GM19455 (cell line): ENCODE data around the gene PLCE1.

Experiments
- ATAC-seq: cut with Tn5 transposase; IDR thresholded peaks from one replicate; pipeline ENCODE4 v1.9.1; 2021; ENCODE audit not compliant: unreplicated experiment

The PLCE1 gene

GRCh38 chr10:94016727-94017714 lies 23.3 kb downstream of the PLCE1 start:
- ATAC-seq, result no peak

DNA sequence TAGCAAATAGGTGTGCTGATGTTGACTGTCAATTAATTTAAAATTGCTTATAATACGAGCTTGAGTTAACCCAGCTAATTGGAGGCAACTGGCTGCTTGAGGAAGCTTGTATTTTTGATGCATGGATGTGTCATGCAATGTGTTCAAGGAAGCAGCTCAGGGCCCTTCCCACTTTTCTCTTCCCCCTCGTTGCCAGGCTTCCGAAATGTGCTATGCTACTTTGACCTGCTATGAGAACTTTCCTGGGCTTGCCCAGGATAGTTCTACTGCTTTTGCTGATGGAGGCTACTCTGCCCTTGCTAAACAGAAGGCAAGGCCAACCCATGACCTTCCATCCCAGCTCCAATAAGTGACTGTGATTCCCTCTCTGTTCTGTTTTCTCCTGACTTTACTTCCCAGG lies 24.4 kb downstream of the PLCE1 start:
- ATAC-seq, result no peak

- no peak for ATAC-seq
Observed at GRCh38 chr10:94023906-94024305, 30.2 kb downstream of the PLCE1 start.

DNA sequence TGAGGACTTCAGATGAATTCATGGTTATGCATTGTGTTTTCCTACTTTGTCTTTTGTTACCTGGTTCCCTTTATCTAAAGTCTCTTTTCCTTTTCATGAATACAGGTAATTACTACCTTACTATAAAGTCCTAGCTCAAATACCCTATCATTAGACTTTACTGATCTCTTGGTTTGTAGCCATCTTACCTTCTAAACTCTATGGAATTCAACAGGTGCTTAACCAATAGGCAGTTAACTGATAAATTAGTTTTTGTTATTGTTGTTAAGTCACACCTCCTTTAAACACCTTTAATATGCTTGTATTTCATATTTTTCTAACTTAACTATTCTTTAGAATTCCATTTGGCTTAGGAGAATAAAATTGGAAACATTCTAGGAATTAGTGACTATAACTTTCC lies 30.7 kb downstream of the PLCE1 start:
- ATAC-seq, result no peak

DNA sequence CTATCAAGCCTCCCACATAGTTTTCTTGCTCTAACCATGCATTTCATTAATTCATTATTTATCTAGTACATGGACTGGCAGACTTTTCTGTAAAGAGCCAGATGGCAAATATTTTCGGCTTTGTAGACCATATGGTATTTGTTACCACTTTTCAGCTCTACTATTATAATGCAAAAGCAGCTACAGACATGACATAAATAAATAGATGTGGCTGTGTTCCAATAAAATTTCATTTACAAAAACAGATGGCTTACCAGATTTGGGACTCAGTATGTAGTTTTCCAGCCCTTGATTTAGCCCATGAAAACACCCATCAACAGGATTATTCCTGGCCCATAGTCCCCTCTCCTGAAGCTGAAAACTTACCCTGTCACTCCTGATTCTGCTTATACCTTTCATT lies 32.1 kb downstream of the PLCE1 start:
- ATAC-seq, result no peak

- ATAC-seq, result no peak
Observed at GRCh38 chr10:94027197-94027596, 33.5 kb downstream of the PLCE1 start.

GRCh38 chr10:94029955-94030354 lies 36.2 kb downstream of the PLCE1 start:
- no peak for ATAC-seq

GRCh38 chr10:94035982-94036765 lies 42.4 kb downstream of the PLCE1 start:
- ATAC-seq, result no peak

DNA sequence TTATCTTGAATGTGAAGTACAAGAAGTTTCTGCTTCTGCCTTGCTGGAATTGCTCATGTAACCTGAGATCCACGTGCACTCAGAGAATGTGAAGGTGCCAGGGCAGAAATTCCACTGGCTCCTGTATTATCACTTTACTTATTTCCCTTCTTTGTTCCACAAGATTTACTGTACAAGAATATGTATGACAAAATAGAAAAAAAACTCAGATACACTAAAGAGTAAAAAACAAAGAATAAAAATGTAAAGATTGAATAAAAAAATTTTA lies 43.0 kb downstream of the PLCE1 start:
- no peak for ATAC-seq

GRCh38 chr10:94037286-94037685 lies 43.6 kb downstream of the PLCE1 start:
- ATAC-seq, result no peak

- no peak for ATAC-seq
Observed at GRCh38 chr10:94038024-94038423, 44.3 kb downstream of the PLCE1 start.

GRCh38 chr10:94041206-94041605 lies 47.5 kb downstream of the PLCE1 start:
- no peak for ATAC-seq

DNA sequence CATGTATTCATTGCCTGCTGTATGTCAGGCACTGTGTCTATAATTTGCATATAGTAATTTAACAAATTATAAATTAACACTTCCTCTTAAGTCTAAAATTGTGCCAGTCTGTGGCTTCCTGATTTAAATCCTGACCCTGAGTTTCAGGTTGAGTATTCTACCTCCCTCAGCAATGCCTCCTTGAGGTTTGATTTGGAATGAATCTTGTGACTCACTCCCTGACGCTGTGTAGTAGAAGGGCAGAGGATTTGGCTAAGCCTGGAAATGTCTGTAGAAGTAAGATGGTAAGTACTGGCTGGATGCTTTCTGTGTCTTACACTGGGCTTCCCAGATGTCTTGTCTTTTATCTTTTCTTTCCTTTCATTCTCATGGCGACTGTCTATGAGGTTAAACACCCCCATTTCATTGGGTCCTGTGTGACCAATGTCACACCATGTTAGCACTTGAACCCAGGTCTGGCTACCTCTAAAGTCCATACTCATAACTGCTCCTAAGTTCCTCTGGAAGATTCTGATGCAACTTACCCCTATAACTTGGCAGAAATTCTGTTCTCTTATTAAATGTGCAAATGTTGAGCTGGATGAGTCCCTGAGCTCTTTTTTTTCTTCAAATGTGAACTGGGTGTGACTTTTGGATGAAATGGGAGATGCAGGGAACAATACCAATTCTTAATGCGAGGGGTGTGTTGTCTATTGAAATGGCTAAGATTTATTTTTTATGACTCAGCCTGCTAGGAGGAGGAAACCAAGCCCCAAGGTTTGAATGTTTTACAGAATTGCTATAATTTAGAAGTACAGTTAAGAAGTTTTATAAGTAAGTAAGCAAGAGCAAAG lies 48.5 kb downstream of the PLCE1 start:
- ATAC-seq, result no peak

DNA sequence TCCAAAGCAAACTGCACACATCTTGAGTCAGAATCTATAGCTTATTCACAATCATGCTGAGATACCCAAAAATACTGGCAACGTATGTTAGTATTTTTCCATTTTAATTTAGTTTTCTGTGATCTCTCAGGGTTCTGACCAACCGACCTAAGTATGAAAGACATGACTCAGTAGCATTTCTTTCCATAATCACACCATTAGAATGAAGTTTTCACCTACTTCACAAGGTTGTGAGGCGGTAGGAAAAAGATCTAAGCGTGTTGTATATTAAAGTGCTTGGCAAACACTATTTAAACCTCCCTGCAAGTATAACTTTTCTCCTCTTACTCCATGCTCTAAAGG lies 49.1 kb downstream of the PLCE1 start:
- ATAC-seq, result no peak
